BJ (cell line): ENCODE data around the gene LYVE1. TPM values are rescaled to one million over a fixed set of nuclear protein-coding genes. Genes with fewer than 3 reads are reported as not detected.

Source experiments
- CTCF ChIA-PET: fragments of 350-600 bp; formaldehyde crosslinking; extraction: SDS; loops from one replicate; lab custom pipeline; 2021; ENCODE audit warnings: antibody characterized with exemption, inconsistent platforms; lab: Yijun Ruan, JAX
- POLR2A ChIA-PET: fragments of 300-600 bp; sonication (Branson Sonifier 250); formaldehyde crosslinking; extraction: SDS; loops from one replicate; lab custom pipeline; 2021; ENCODE audit warnings: antibody characterized with exemption; lab: Charles Lee
- DNase-seq: peaks from one replicate; pipeline ENCODE4 v3.0.0-alpha.2; 2011; ENCODE audit warnings: low read depth
- H3K27me3 ChIP-seq: 2 replicates; pipeline ENCODE4 v1.6.0; 2011; ENCODE audit warnings: low read length; ENCODE audit not compliant: control insufficient read depth, insufficient read depth
- H3K36me3 ChIP-seq: 2 replicates; pipeline ENCODE4 v1.5.1; 2011; ENCODE audit warnings: low read length; ENCODE audit not compliant: control insufficient read depth, insufficient read depth
- H3K4me3 ChIP-seq: 2 replicates; pipeline ENCODE4 v1.5.1; 2011; ENCODE audit warnings: low read depth, mild to moderate bottlenecking, control low read depth, low read length
- polyA plus RNA-seq: library from polyadenylated mRNA; depleted of rRNA; stranded (reverse); fragments of >200 nt; gene quantifications from 2 replicates; pipeline ENCODE4 v1.2.3, GENCODE V29; 2011
- TF ChIP-seq, protein P1 (sequence below): IDR thresholded peaks from 2 replicates; pipeline ENCODE4 v1.5.1; 2011; ENCODE audit warnings: low read depth, mild to moderate bottlenecking, control low read depth, inconsistent platforms, low read length, moderate library complexity; ENCODE audit not compliant: insufficient read depth

The LYVE1 gene
- polyA plus RNA-seq, 1 experiment = 0.15 TPM

DNA sequence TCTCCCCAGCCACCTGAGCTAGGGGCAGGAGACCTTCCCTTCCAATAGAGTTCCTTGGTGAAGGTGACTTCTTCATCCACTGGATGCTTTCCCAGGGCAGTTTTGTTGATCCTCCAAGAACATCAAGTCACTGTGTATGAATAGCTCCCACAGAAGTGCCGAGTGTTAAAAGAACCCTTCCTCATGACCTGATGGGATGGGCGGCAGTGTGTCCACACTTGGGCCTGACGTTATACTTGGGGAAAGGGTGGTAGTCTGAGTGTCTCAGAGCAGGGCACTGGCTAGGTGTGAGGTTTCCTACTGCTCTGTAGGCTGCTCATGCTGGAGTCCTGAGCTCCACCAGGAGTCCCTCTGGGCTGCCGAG, 7.6 kb upstream of the LYVE1 start:
- no peaks in the 10 kb centered on the region for H3K27me3 ChIP-seq
- DNase-seq = no peak
- no peak overlapping the region for H3K4me3 ChIP-seq
- peaks cover 39% of the 10 kb centered on the region for H3K36me3 ChIP-seq
- CTCF ChIA-PET = interaction anchor here (1.0 kb wide), 1 partner anchor 34 kb away, joined by 3 read pairs; no protein-coding TSS in a partner anchor
- POLR2A ChIA-PET = no interaction called here
- TF ChIP-seq, protein P1, sequence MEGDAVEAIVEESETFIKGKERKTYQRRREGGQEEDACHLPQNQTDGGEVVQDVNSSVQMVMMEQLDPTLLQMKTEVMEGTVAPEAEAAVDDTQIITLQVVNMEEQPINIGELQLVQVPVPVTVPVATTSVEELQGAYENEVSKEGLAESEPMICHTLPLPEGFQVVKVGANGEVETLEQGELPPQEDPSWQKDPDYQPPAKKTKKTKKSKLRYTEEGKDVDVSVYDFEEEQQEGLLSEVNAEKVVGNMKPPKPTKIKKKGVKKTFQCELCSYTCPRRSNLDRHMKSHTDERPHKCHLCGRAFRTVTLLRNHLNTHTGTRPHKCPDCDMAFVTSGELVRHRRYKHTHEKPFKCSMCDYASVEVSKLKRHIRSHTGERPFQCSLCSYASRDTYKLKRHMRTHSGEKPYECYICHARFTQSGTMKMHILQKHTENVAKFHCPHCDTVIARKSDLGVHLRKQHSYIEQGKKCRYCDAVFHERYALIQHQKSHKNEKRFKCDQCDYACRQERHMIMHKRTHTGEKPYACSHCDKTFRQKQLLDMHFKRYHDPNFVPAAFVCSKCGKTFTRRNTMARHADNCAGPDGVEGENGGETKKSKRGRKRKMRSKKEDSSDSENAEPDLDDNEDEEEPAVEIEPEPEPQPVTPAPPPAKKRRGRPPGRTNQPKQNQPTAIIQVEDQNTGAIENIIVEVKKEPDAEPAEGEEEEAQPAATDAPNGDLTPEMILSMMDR = no peak

DNA sequence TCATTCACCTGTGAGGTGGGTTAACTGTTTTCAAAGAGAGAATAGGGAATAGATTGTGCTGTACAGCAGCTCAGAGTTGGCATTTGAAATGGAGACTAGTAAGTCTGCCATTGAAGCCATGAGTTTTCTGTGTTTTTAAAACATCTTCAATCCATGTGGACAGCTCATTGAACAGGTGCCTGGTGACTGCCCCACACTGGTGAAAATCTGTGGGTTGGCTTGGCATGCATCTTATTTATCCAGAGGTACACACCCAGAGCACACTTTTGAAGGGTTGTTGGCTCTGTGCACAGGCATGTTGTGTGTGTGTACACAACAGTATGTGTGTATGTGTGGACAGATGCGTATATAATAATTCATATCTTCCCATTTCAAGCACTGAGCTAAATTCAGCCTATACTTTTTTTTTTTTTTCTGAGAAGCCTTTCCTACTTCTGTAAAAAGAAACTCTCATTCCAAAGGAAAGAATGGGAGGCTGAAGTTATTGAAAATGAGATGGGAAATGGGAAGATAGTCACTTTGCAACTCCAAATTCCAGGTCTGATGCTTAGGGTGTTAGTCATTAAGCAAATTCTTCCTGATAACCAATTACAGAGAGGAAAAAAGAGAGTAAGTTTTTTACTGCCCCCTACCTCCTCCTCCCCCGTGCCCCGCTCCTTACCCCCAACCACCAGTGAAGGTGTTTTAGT, 7.0 kb upstream of the LYVE1 start:
- ChIA-PET POLR2A (no interaction called here), CTCF (interaction anchor here (1.0 kb wide), 1 partner anchor 34 kb away, joined by 3 read pairs; no protein-coding TSS in a partner anchor)
- no peak for DNase-seq
- Histone ChIP-seq H3K36me3 (peaks cover 38% of the 10 kb centered on the region), H3K4me3 (no peak overlapping the region), H3K27me3 (no peaks in the 10 kb centered on the region)
- TF ChIP-seq, protein P1 = no peak

DNA sequence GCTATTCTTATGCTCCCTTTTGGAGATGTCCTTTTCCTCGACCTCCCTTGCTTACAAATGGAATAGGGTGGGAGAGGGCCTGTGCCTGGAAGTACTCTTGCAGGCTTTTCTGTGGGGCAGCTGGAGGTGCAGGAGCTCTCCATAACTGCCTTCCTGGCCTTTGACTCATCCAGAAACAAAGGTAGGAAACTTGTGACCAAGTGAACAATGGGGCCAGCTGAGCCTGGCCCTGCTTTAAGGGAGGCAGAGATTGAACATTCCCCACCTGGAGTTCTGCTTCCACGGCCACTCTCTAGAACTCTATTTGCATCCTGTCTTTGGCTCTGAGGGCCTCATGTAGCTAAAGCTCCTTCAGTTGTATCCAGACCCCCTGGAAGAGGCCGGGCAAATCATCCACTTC, 5.1 kb upstream of the LYVE1 start:
- CTCF ChIA-PET = interaction anchor here (0.6 to 1.5 kb wide), 2 partner anchors 9 to 70 kb away, joined by 3 to 5 read pairs; no protein-coding TSS in a partner anchor
- Histone ChIP-seq H3K27me3 (no peaks in the 10 kb centered on the region), H3K36me3 (peaks cover 27% of the 10 kb centered on the region), H3K4me3 (no peak overlapping the region)
- POLR2A ChIA-PET = no interaction called here
- TF ChIP-seq, protein P1 = no peak
- DNase-seq = no peak

DNA sequence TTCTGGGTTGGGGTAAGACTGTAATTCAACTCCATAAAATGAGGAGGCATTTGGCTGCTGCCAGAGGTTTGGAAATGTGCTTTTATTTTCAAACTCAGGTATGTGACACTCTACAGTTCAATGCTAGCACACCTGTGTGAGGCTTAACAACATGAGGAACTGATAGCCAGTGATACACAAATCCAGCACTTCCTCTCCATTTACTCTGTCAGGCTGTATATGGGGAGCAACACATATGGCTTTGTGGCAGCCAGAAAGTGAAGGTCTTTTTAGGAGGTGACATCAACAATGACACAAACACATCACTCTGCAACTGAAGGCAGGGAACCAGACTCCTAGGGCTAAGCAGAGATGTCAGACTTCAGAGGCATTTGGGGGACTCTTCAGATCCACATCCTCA, 4.6 kb upstream of the LYVE1 start:
- Histone ChIP-seq H3K36me3 (peaks cover 25% of the 10 kb centered on the region), H3K27me3 (no peaks in the 10 kb centered on the region), H3K4me3 (no peak overlapping the region)
- ChIA-PET POLR2A (no interaction called here), CTCF (no interaction called here)
- DNase-seq = no peak
- TF ChIP-seq, protein P1 = no peak

DNA sequence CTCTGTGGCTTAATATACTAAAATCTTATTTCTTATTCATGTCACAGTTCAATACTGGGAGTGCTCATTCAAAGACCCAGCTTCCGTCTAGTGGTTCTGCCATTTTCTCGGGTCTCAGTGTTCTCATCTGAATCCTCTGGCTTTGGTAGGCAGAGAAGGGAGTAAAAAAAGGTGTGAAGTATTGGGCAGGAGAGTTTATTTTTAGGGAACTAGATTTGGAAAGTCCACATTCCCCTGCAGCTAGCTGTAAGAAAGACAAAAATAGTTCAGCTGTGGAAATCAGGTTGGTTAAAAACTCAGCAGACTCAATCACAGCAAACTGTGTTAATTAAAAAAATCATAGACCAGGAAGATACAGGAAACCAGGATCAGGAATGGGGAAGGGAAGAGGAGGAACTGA, 4.1 kb upstream of the LYVE1 start:
- TF ChIP-seq, protein P1 = no peak
- H3K36me3 ChIP-seq = peaks cover 25% of the 10 kb centered on the region
- no peak for DNase-seq
- CTCF ChIA-PET = no interaction called here
- no peaks in the 10 kb centered on the region for H3K27me3 ChIP-seq
- POLR2A ChIA-PET = no interaction called here
- no peak overlapping the region for H3K4me3 ChIP-seq
